ENCODE results near the gene OTOF.

The OTOF gene

GRCh38 chr2:26457695-26458364 lies 20.1 kb downstream of the OTOF start:
- no peak overlapping the region for H3K4me2 ChIP-seq (ENCODE audit: low read depth, low read length)
- peaks cover 6% of the 10 kb centered on the region; the same call in 1 of the 2 replicates for H3K27me3 ChIP-seq (replicated peaks; ENCODE audit: insufficient read depth, low read length)
- no peaks in the 10 kb centered on the region for H3K9me3 ChIP-seq (replicated peaks; ENCODE audit: insufficient read depth, low read length)
- no peaks in the 10 kb centered on the region for H3F3A ChIP-seq (ENCODE audit: insufficient read depth, low read length)
- H3K9me2 ChIP-seq (replicated peaks; ENCODE audit: insufficient read depth, low read length): no peaks in the 10 kb centered on the region
- no peak for TF ChIP-seq CTCF (IDR thresholded peaks at IDR 0.05; ENCODE audit: low read length)
- TF ChIP-seq EZH2phosphoT487 (IDR thresholded peaks at IDR 0.05; ENCODE audit: low read length): no peak
- no peak for TF ChIP-seq EZH2 (optimal IDR thresholded peaks at IDR 0.05; ENCODE audit: low read depth, low read length)
- no peaks in the 10 kb centered on the region for H3K4me1 ChIP-seq (ENCODE audit: low read length)
- no peak overlapping the region for H3K9ac ChIP-seq (ENCODE audit: low read length)
- H4K20me1 ChIP-seq (ENCODE audit: insufficient read depth, low read length): no peaks in the 10 kb centered on the region
- DNase-seq: no peak
- no peaks in the 10 kb centered on the region for H3K36me3 ChIP-seq (replicated peaks; ENCODE audit: insufficient read depth, low read length)
- H2AFZ ChIP-seq (ENCODE audit: low read length): no peak overlapping the region
- H3K79me2 ChIP-seq (ENCODE audit: low read length): no peaks in the 10 kb centered on the region
- H3K27ac ChIP-seq (ENCODE audit: low read length): no peak overlapping the region
- H3K4me3 ChIP-seq (ENCODE audit: low read length): no peak overlapping the region

- Histone ChIP-seq H3K79me2 (ENCODE audit: low read length) (no peaks in the 10 kb centered on the region), H3K36me3 (replicated peaks; ENCODE audit: insufficient read depth, low read length) (no peaks in the 10 kb centered on the region), H3K9me2 (replicated peaks; ENCODE audit: insufficient read depth, low read length) (no peaks in the 10 kb centered on the region), H3K9ac (ENCODE audit: low read length) (no peak overlapping the region), H3K4me1 (ENCODE audit: low read length) (no peaks in the 10 kb centered on the region), H3K27me3 (replicated peaks; ENCODE audit: insufficient read depth, low read length) (peaks cover 6% of the 10 kb centered on the region; the same call in 1 of the 2 replicates), H4K20me1 (ENCODE audit: insufficient read depth, low read length) (no peaks in the 10 kb centered on the region), H3K4me2 (ENCODE audit: low read depth, low read length) (no peak overlapping the region), H3K9me3 (replicated peaks; ENCODE audit: insufficient read depth, low read length) (no peaks in the 10 kb centered on the region), H3K27ac (ENCODE audit: low read length) (no peak overlapping the region), H3F3A (ENCODE audit: insufficient read depth, low read length) (no peaks in the 10 kb centered on the region), H3K4me3 (ENCODE audit: low read length) (no peak overlapping the region), H2AFZ (ENCODE audit: low read length) (no peak overlapping the region)
- TF ChIP-seq EZH2phosphoT487 (IDR thresholded peaks at IDR 0.05; ENCODE audit: low read length) (no peak), CTCF (IDR thresholded peaks at IDR 0.05; ENCODE audit: low read length) (no peak), EZH2 (optimal IDR thresholded peaks at IDR 0.05; ENCODE audit: low read depth, low read length) (no peak)
- no peak for DNase-seq
Measured at GRCh38 chr2:26457251-26457666, 20.7 kb downstream of the OTOF start.

- TF ChIP-seq EZH2phosphoT487 (IDR thresholded peaks at IDR 0.05; ENCODE audit: low read length) (no peak), EZH2 (optimal IDR thresholded peaks at IDR 0.05; ENCODE audit: low read depth, low read length) (no peak)
- no peaks in the 10 kb centered on the region for H4K20me1 ChIP-seq (ENCODE audit: insufficient read depth, low read length)
- H3K4me1 ChIP-seq (ENCODE audit: low read length): no peaks in the 10 kb centered on the region
- H3K27me3 ChIP-seq (replicated peaks; ENCODE audit: insufficient read depth, low read length): peaks cover 6% of the 10 kb centered on the region; the same call in 1 of the 2 replicates
- H3K9me2 ChIP-seq (replicated peaks; ENCODE audit: insufficient read depth, low read length): no peaks in the 10 kb centered on the region
- no peak overlapping the region for H2AFZ ChIP-seq (ENCODE audit: low read length)
- H3K79me2 ChIP-seq (ENCODE audit: low read length): no peaks in the 10 kb centered on the region
- H3K36me3 ChIP-seq (replicated peaks; ENCODE audit: insufficient read depth, low read length): no peaks in the 10 kb centered on the region
- H3K9me3 ChIP-seq (replicated peaks; ENCODE audit: insufficient read depth, low read length): no peaks in the 10 kb centered on the region
- H3K9ac ChIP-seq (ENCODE audit: low read length): no peak overlapping the region
- DNase-seq: no peak
- H3K4me3 ChIP-seq (ENCODE audit: low read length): no peak overlapping the region
- no peak overlapping the region for H3K27ac ChIP-seq (ENCODE audit: low read length)
- H3F3A ChIP-seq (ENCODE audit: insufficient read depth, low read length): no peaks in the 10 kb centered on the region
- no peak overlapping the region for H3K4me2 ChIP-seq (ENCODE audit: low read depth, low read length)
Measured at GRCh38 chr2:26456440-26457250, 21.3 kb downstream of the OTOF start.

Data from MM.1S (cell line).